HG02571 (cell line): ENCODE data around the gene VSIG10L2.
"Not testable (repeated sequence)": the region's sequence is repeated elsewhere in the genome, so short reads cannot be mapped to it uniquely, and the experiment has no call there.

ENCODE experiments used
- ATAC-seq: cut with Tn5 transposase; IDR thresholded peaks from one replicate; pipeline ENCODE4 v1.9.1; 2021; ENCODE audit warnings: mild to moderate bottlenecking, moderate library complexity; ENCODE audit not compliant: unreplicated experiment

Gene VSIG10L2

DNA sequence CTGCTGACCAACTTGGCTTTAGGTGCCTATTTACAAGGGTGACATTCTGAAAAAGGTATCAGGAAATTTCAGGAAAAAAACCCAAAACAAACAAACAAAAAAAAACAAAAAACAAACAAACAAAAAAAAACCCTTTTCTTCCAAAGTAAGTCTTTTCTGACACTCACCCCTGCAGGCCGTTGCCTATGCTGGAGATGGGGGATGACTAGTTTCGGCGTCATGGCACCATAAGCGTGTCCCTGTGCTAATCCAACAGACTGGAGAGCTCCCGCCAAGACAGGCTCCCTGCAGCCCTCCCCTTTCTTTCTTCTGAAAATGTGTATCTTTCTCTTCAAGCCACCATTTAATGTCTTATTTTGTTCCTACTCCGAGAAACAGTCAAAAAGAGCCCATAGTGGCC lies 13.7 kb downstream of the VSIG10L2 start:
- no peak for ATAC-seq

DNA sequence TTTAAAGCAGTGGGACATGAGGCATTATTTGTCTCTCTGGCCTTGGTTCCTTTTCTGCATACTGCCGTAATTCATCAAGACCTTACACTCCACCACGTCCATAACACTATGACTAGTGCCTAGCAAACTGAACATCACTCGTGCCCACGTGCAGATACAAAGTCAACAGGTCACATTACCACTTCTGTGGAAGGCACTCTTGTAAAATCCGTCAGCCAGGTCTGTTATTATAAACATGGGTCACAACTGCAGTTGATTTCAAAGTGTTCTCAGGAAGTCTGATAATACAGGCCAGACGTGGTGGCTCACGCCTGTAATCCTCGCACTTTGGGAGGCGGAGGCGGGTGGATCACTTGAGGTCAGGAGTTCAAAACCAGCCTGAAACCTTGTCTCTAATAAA lies 14.1 kb downstream of the VSIG10L2 start:
- ATAC-seq: no peak

DNA sequence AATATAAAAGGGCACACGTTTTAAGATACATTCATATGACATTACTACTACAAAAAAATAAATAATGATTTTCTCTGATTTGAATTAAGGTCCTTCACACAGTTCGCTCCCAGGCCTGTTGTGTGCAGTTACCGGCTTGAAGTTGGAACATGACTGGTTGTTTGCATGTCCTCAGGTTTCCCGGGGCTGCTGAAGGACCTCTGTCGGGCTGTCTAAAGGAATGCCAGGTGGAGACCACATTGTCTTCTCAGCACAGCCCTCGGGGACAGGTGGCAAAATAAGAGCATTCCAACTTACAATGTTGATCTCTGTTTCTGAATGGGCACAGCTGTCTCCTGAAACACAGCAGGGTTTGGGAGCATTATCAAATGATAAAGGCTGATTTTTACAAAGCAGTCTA lies 14.9 kb downstream of the VSIG10L2 start:
- ATAC-seq: no peak

DNA sequence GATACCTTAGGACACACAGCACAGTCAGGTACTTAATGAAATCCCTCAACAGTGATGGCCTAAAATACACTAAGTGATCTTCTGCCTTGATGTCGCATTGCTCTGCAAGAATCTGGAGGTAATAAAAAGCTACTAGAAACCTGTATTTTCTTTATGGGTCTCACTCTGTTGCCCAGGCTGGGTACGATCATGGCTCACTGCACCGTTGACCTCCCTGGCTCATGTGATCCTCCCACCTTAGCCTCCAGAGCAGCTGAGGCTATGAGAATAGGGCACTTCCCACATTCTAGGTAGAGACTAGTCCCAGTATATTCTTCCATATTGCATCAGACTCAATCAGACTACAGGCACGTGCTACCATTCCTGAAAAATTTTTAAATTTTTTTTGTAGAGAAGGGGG lies 21.7 kb downstream of the VSIG10L2 start:
- no peak for ATAC-seq

DNA sequence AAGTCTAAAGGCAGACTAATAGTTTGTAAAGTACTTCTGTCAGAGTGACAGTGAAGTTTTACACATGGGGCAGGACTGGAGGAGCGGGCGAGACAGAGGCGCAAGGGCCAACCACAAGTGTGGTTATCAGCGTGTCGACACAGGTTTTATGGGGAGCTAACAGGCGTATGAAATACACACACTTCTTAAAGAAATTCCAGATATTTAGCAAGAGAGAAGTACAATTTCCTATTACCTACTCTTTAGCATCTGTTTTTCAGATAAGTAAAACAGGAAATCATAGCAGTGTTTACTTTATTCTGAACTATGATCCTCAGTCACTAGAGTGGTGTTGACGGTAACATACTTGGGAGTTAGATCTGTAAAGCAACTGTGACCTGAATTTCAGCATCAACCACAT lies 22.5 kb downstream of the VSIG10L2 start:
- ATAC-seq: no peak

DNA sequence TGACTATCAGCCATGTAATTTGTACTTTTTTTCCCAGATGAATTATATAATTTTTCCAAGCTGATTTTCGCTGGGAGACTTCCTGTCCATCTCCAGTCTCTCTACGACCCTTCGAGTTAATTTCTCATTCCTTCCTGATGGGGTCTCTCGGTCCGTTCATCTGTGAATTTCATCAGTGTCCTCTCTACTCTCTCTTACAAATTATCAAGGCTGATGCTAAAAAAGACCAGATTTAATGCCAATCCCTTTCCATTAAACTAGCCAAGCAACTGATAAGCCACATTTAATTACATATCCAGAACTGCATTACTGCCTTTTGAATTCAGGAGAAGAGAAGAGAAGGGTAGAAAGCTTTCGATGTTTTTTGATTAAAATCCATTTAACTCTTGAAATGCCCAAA lies 25.8 kb downstream of the VSIG10L2 start:
- no peak for ATAC-seq

DNA sequence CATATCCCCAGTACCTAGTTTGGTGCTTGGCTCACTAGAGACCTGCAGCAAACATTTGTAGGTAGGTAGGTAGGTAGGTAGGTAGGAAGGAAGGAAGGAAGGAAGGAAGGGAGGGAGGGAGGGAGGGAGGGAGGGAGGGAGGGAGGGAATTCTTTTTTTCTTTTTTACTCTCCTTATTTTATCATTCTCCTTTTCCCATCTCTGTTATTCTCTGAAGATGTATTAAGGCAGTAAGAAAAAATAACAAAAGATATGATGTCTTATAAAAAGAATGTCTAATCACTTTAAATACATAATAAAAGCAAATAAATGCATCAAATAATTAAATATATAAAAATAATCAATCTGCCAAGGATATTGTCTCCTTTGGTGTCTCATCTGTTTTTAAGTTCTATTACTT lies 28.4 kb downstream of the VSIG10L2 start:
- no peak for ATAC-seq

DNA sequence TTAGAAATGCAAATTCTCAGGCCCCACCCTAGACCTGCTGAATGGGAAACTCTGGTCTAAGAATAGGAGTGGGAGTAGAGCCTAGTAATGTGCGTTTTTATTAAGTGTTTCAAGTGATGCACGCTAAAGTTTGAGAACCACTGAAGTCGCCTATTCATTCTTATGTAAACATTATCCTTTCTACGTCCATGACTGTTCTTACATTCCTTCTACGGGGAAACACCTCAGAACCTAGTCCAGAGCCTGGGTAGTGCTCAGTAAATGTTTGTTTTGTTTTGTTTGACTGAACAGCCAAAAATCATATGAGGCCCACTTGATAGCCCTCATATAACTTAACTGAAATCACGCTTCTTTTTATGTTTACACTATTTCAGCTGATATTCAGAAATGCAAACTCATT lies 29.8 kb downstream of the VSIG10L2 start:
- ATAC-seq: no peak

DNA sequence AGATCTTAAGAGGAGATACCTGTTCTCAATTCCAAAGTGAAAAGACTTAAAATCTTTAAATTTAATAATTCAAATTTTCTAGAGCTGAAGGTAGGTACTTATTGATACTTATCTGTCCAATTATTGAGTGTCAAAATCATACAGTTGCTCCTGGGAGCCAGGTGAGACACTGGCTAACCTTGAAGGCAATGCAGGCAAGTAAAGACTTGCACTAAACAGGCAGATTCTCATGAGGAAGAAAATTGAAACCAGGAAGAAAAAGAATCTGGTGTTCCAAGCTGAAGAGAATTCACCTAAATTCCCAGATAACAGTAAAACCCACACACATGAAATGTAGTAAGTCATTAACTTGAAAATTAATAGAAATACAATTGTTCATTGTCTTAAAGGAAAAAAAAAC lies 30.3 kb downstream of the VSIG10L2 start:
- no peak for ATAC-seq

DNA sequence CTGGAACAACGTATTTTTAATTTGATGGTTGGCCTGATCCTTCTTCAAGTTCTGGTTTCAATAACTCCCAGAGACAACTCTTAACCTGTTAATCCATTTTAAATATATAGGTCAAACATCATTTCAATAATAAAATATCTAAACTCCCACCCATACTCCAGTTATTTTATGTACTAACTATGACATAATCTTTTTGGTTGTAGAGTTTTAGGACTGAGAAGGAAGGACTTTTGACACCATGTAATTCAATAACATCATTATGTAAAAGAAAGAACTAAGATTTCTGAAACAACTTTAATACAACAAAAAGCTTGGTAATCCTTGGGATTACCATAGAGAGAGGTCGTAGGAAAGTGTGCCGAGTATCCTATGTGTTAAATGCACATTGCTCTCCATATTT lies 31.5 kb downstream of the VSIG10L2 start:
- no peak for ATAC-seq

DNA sequence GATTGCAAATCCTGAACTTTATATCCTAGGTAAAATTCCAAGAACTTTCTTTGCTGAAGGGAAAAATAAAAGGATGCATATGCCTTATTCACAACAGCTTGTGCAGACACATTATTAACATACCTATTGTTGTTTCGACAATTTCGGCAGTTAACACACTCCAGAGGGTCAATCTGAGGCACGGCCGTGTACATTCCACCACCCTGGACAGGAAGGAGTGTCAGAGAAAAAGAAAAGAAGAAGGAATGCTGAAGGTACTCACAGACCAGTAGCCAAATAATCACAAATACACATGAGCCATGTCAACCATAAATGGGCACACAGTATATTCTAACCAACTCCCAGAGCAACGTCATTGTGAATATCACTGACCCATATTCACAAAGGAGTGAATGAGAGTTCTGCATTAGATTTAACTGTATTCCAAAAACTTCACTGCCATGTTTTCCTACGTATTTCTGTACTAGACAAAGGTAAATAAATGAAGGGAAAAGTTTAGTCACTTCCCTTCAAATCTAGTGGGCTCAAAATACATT lies 32.4 kb downstream of the VSIG10L2 start:
- ATAC-seq: no peak

DNA sequence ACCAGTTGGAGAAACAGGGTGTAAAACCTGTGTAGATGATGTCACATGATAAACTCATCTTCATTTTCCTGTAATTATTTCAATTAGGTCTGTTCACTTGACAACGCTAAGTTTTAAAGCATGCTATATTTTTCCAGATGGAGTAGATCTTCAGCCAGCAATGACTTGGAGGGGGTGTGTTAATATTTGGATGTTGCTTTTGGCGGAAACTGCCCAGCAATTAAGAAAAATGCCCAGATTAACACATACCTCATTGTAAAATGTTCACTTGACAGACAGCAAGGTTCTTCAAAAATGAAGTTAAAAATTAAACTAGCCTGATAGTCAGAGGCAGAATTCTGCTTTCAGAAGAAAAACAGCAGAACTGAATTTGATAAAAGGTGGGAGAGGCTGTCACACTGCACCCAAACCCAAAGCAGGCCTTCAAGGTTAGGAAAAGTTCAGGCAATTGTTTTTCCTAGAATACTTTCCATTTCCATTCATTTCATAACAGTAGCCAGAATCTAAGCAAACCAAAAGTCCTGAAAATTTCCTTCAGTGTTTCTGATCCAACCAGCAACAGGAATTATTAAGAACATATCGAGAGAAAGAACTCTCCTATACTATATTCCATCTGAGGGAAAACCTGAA lies 33.0 kb downstream of the VSIG10L2 start:
- no peak for ATAC-seq

DNA sequence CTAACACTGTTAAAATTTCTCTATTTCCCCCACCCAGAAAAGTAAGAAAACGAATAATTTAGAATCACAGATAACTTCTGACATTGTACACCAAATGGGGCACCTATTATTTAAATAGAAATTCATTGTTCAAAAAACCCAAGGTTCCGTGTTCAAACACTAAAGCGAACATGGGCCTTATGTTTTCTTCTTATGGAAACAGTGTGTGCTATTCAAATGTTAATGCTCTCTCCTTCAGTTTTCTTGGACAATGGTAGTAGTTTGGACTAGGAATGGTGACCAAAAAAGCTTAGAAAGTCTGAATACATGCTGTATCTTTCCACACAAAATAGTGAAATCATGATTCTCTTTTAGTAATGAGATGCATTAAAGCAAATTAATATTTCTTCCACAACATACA lies 33.7 kb downstream of the VSIG10L2 start:
- ATAC-seq: no peak

DNA sequence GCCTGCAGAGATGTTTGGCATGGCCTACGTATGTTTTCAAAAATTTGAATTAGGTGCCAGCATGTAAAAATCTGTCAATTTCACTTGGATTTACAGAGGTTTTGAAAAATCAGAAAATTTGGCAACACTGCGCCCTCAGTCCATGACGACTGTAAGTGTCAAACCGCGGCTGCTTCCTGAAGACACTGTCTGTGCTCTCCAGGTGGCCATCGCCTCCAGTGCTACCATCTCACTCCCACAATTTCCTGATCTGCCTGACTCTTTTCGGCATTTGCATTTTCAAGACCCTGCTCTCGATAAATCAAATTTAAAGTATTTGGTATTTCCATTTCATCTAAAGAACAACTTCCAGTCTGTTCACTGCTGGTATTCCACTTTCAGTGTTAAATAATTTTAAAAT lies 34.6 kb downstream of the VSIG10L2 start:
- no peak for ATAC-seq

DNA sequence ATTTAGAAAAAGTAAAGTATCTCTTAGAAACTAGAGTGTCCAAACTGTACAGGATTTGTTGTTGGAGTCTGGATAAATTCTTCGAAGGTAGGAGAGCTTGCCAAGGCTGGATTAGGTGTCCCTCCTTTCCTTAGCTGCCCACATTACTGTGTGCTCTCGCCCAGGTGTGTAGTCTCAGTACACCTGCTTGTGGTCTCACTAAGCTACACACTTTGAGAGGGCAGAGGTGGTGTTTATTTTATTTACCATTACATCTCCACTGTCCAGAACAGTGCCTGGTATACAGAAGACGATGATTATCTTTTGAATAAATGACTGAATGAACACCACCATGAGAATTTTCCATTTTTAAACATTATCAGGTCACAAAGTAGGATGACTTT lies 36.5 kb downstream of the VSIG10L2 start:
- no peak for ATAC-seq

DNA sequence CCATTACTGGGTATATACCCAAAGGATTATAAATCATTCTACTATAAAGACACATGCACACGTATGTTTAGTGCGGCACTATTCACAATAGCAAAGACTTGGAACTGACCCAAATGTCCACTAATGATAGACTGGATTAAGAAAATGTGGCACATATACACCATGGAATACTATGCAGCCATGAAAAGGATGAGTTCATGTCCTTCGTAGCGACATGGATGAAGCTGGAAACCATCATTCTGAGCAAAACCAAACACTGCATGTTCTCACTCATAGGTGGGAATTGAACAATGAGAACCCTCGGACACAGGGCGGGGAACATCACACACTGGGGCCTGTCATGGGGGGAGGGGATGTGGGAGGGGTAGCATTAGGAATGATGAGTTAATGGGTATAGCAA lies 40.1 kb downstream of the VSIG10L2 start:
- ATAC-seq: not testable (repeated sequence)

DNA sequence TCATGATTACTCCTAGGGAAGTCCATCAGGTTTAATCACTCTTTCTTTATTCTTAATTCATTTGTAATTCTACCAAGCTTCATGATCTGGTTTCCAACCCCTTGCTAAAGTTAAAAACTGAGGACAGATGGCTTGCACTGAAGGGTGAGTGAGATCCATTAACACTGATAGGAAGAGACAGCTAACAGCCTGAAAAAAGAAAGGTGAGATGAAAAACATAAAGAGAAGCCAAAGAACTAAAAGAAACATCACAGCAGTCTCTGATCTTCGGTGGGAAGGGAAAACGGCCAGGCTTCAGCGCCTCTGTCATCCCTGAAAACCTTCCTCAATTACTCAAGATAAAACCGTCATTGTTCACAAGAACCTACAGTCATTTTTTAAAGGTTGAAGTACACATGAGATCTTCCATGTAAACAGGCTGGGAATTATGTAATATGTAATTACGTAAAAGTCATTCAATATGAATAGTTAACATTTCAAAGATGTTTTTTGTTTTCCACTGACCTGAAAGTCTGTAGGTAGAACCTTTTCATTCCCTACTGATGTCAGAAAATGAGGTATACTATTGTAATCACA lies 41.3 kb downstream of the VSIG10L2 start:
- ATAC-seq: no peak

DNA sequence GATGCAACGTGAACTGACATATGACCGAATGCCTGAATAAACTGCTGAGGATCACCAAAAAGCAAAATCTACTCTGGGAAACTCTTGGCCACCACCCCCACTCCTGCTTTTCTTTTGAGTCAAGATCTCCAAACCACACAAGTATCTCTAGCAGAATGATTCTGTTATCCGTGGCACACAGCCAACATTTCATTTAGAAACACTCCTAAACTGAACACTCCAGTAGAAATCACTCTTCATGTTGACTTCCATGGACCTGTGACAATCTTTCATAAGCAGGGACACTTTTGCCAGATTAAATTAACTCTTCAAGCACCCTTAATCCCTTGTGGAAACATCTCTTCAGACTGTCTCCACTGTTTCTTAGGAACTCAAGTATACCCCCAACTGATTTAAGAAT lies 44.4 kb downstream of the VSIG10L2 start:
- ATAC-seq: no peak

DNA sequence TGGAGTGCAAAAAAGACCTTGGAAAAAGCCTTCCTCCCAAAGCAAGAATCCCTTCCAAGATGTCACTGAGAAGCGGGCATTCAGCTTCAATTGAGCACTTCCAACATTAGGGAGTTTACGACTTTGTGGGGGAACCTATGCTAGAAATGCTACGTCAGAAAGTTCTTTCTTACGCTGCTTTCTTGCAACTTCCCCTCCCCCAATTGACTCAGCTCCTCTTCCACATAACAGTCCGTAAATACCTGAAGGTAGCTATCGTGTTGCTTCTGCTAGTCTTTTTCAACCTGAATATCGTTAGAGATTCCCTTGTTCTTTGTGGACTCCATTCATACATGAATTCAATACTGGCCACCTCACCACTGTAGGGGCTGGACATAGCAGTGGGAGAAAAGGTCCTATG lies 47.0 kb downstream of the VSIG10L2 start:
- ATAC-seq: no peak

DNA sequence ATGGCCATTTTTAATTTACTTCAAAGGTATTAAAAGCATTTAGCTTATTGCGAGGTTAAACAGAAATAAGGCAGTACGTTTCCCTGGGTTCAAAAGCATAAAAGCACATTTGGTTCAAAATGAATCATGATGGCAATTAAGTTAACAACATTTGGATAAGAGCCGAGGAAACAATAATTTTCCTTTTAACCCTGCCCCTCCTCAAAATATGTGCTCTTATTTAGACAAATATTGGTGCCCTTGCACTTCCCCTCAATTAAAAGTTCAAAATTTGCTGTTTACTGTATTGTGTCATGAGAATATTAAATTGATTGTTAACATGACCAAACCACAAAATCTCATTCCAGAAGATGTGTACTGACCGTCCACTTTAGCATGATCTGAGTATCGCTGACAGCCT lies 48.7 kb downstream of the VSIG10L2 start:
- no peak for ATAC-seq

DNA sequence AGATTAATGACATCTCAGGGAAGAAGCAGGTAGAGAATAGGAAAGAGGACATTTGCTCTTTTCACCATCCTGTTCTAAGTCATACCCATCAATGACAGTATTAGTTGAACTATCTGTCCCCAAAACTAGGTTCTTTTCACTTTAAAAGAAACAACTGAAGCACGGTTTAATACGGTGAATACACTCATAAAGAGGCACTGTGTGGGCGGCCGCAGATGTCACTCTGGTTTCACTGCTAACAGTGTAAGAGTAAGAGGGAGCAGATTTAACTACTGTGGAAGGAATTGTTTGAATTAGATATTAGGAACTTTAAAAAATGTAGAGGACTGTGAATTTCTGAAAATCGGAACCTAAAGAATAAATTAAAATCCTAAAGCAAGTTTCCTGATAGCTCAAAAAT lies 49.5 kb downstream of the VSIG10L2 start:
- peak; percentile 97 for ATAC-seq

DNA sequence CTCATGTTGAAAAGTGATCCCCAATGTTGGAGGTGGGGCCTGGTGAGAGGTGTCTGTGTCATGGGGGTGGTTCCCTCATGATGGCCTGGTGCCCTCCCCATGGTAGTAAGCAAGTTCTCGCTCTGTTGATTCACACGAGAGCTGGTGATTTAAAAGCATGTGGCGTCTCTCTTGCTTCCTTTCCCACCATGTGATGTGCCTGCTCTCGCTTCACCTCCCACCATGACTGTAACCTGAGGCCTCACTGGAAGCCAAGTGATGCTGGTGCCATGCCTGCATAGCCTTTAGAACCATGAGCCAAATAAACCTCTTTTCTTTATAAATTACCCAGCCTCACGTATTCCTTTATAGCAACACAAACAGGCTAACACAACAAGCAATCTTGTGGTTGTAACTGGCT lies 52.4 kb downstream of the VSIG10L2 start:
- ATAC-seq: no peak
